Renal cortex interstitium (tissue), 11 donors: Measurements from ENCODE around the gene SUSD6. TPM values are rescaled to one million over a fixed set of nuclear protein-coding genes. Genes with fewer than 3 reads are reported as not detected.
"Not testable (repeated sequence)": the region's sequence is repeated elsewhere in the genome, so short reads cannot be mapped to it uniquely, and the experiment has no call there.

Experiments
- DNase-seq, 11 donors: peaks; one replicate each; pipeline ENCODE4 v3.0.0-alpha.2; 2013; ENCODE audit warnings: low read depth in 9 of 11, low spot score in 4 of 11; ENCODE audit errors: extremely low read depth in 1 of 11
- polyA plus RNA-seq, 3 donors: library from polyadenylated mRNA; unstranded; fragments of 120-200 nt; gene quantifications; one replicate each; pipeline ENCODE4 v1.2.1, GENCODE V29; 2013; ENCODE audit not compliant: insufficient read length in 3 of 3

Gene SUSD6
- polyA plus RNA-seq, 3 donors, result 19.4 to 22.8 (median 19.8) TPM

DNA sequence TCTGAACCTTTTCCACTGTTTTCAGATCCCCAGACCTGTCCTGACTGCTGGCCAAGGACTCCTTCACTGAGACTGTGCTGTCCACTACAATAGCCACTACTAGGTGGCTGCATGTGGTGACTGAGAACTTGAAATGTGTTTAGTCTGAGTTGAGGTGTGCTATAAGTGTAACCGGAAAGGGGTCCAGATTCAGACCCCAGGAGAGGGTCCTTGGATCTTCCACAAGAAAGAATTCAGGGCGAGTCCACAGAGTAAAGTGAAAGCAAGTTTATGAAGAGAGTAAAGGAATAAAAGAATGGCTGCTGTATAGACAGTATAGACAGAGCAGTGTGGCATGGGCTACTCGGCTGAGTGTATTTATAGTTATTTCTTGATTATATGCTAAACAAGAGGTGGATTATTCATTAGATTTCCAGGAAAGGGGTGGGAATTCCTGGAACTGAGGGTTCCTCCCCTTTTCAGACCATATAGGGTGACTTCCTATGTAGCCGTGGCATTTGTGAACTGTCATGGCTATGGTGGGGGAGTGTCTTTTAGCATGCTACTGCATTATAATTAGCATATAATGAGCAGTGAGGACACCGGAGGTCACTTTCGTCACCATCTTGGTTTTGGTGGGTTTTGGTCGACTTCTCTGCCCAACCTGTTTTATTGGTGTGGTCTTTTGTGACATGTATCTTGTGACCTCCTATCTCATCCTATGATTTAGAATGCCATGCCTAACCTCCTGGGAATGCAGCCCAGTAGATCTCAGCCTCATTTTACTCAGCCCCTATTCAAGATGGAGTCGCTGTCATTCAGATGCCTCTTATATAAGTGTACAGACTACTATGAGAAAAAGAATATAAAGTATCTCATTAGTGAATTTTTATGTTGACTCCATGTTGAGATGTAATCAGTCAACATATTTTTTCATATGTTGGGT is 85.5 kb downstream of the SUSD6 start:
- no peak for DNase-seq

DNA sequence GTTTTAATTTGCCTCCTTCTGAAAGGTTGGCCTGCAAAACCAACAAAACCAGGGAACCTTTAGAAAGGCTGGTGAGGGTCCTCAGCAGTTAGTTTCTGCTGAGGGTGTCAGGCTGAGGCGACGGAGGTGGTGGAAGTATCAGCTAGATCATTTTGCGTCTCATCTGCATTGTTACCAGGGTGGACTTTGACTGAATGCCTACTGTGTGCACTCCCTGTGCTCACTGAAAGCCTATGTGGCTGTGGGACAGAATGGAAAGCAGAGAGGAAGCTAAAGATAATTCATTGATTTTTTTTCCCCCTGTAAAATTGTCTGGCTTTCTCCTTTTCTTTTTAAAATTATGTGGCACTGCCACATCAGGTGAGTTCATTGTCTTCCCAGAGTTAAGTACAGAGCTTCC is 87.2 kb downstream of the SUSD6 start:
- no peak for DNase-seq

DNA sequence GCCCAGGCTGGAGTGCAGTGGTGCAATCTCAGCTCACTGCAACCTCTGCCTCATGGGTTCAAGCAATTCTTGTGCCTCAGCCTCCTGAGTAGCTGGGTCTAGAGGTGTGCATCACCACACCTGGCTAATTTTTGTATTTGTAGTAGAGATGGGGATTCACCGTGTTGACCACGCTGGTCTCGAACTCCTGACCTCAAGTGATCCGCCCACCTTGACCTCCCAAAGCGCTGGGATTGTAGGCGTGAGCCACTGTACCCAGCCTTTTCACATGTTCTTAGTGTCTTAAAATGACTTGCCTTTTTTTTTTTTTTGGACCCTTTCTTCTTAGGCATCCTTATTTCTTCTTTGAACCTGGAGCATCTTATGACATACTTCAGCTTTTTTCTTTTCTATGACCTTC is 87.8 kb downstream of the SUSD6 start:
- DNase-seq, result not testable (repeated sequence)

DNA sequence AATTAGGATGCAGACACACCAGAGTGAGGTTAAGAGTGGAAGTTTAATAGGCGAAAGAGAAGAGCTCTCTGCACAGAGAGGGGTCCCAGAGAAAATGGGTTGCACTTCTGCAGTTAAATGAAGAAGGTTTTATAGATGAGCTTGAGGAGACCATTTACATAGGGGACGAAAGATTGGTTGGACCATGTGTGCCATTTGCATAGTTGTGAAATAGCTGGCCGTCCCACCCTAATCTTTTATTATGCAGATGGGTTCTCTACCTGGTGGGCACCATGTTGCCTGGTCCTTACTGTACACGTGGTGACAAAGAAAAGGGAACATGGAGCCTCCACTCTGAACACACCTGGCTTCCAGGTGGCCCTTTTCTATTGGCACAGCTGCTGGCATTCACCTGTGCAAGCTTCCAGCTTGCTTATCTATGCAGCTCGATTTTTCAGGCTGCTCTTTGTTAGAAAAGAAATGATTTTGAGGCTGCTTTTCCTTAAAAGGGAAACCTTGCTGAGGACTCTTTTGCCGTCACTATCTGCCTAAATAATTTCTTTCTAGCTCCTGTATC is 88.4 kb downstream of the SUSD6 start:
- no peak for DNase-seq

DNA sequence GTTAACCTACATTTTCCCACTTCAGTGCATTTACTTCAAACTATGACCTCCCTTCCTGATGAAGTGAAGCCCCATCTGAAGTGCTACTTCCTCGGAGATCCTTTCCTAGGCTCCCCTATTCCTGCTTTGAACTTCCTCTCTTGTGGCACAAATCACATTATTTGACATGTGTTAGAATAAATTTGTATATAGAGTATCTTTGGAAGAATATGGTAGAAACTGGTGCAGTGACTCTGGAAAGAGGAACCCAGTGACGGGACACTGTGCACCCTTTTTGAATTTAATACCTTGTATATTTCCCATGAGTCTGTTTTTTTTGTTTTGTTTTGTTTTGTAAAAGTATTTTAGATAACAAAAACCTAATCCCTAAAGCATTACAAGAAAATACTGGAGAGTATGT is 89.2 kb downstream of the SUSD6 start:
- DNase-seq, result no peak

DNA sequence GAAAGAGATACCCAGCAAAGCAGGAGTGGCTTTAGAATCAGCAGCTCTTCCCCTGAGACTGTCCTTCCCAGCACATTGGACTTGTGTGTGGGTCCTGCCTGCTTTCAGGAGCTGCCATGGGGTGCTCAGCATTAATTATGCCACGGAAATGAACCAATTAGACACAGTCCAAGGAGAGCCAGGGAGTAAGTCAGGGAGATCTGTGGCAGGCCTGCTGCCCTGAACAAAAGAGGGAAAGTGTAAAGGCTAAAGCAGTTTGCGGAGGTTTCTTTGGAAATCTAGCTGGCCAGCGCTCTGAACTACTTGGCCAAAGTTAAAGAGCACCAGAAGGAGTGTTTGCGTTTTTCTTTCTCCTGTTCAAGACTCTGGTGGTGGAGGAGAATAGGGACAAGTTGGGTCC is 89.9 kb downstream of the SUSD6 start:
- DNase-seq, result no peak

DNA sequence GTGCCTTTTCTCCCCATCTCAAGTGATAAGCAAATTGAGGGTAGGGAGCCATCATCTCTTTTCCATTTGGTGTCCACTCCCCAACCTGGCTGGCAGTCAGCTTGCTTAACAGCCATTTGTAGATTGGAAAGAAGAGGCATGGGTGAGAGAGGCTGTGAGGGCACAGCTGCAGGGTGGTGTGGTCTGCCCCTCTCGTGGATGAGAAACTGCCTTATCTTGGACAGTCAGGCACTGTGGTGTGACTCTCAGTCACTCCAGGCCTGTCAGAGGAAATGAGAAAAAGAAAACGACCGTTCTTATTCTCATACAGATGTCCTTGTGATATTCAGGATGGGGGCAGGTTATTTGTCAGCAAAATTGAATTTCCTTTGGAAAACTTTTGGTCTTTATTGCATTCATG is 90.5 kb downstream of the SUSD6 start:
- DNase-seq, result no peak

DNA sequence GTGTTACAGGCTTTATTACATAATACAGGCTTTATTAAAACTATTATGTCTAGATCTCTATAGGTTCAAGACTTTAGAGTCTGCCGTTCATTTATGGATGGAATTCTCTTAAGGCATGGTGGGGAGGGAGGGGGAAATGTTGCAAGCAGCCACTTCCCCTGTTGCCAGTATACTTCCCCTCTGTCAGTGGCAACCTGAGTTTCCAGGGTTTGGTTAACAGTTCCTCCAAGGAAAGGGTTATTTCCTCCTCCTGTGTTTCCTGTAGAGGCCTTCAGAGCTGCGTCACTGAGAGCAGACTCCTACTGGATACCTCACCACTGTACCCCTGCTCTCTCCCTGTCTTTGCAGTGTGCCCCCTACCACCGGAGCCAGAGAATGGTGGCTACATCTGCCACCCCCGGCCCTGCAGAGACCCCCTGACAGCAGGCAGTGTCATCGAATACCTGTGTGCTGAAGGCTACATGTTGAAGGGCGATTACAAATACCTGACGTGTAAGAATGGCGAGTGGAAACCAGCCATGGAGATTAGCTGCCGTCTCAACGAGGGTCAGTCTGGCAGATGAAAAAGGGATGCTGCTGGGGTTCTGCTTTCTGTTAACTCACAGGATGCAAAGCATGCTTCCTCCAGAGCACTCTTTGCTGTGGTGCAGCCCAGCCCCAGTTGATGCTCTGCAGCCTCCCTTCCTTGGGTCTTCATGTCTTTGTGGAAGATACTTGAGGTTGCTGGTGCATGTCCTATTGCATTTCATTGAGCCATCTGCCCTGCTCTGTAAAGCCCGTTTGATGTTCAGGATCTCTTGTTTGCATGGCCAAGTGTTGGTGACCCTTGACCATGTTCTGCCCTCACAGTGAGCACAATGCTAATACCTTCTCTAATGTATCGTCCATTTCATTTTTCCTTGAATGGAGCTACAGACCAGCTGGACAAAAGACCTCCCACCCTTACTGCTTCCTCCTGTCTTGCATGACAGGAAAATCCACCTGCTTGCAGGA is 91.9 kb downstream of the SUSD6 start:
- no peak for DNase-seq

DNA sequence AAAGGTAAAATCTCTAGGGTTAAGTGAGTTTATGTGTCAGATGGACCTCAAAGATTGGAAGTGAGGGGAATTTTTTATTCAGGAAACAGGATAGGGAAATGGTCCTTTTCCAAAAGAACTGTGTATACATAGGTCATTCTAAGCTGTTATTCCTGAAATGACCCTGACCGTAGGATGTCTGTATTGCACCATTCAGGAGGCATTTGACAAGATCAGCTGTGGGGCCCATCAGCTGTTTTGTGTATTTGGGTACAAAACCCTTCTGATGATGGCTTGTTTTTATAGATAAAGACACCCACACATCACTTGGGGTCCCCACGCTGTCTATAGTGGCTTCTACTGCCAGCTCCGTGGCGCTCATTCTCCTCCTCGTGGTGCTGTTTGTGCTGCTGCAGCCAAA is 92.9 kb downstream of the SUSD6 start:
- no peak for DNase-seq

DNA sequence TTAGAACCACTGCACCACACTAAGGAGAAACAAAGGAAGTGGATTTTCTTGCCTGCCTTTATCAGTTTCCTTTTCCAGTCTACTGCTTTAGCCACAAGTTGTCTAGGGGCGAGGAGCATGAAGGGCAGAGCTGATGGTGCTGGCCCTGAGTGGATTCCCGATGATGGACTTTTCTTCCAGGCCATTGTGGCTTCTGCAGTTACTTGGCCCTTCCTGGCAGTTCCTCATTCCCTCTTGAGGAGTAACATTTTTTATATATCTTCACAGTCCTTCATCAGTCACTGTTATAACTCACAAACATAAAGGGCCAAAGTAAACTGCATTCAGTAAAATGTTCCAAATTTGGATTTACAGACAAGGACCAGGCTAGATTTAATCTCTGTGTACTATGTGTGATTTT is 94.3 kb downstream of the SUSD6 start:
- no peak for DNase-seq

DNA sequence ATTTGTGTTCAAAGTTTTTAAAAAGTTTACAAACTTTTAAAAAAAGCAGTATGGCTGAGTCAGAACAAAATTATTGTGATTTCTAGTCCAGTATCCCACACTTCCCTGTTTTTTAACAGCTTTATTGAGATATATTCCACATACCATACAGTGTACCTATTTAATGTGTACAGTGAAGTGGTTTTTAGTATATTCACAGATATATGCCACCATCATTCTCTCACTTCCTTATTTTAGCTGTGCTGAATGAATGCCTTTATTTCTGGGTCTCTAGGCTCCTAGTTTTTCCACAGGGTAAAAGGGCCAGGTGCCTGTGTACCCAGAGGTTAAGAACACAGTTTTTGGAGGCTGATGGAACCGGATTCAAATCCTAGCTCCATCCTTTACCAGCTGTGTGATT is 96.7 kb downstream of the SUSD6 start:
- no peak for DNase-seq

DNA sequence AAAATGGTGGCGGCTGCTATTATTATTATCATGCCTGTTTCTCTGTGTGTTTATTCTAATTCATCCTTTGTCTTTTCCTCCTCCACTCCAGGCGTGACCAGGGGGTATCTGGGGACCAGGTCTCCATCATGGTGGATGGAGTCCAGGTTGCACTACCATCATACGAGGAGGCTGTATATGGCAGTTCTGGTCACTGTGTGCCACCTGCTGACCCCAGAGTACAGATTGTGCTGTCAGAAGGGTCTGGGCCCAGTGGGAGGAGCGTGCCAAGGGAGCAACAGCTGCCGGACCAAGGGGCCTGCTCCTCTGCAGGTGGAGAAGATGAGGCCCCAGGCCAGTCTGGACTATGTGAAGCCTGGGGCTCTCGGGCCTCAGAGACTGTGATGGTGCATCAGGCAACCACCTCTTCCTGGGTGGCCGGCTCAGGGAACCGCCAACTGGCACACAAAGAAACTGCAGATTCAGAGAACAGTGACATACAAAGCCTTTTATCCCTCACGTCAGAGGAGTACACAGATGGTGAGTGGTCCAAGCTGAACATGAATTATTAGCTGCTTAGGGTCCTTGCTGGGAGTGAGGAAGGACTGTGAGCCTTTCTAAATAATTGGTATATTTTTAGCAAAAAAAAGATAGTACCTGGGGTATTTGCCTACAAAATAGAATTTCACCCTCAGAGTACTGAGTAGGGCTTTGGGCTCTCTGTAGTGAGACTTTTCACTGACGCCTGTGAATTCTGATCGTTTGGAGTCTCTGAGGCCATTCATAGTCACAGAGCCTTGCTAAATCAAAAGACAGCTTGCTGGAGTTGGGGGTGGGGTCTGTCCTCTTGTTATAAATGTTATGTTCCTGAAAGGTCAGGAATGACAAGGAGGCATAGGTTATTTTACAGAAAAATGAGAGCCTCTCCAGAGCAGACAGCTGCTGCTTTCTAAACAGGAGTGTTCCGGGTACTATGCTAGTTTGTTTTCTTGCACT is 97.5 kb downstream of the SUSD6 start:
- no peak for DNase-seq

DNA sequence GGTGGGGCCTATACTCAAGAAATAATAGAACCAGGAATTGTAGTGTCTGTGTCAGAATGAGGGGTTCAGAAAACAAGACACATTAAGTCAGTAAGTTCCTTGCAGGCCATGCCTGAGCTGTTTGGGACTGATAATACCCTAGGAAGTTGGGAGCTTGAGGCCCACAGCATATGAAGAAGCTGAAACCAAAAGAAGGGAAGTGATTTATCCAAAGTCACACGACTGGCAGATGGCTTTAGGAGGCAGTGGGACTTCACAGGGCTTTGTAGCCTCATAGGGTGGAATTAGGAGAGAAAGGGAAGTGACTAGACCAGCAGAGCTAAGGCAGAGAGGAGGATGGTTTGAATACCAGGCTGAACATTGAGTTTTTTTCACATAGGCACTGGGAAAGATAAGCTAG is 99.0 kb downstream of the SUSD6 start:
- DNase-seq, result no peak

DNA sequence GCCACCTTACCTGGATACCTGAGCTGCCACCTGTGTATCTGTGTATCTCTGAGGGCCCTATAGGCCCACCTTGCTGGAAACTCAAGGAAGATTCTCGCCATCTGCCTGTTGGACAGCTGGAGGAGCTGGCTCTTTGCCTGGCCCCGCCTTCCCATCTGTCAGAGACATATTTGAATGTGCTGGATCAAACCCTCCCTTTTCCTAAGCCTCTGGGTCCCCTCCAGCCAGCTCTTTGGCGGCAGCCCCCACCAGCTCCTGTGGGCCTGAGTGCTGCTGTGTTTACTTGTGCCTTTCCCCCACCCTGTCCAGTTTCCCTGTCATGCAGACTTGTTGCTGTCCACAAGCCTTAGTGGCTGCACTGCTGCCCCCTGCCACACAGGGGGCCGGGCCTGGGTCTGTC is 99.7 kb downstream of the SUSD6 start:
- DNase-seq, result no peak

DNA sequence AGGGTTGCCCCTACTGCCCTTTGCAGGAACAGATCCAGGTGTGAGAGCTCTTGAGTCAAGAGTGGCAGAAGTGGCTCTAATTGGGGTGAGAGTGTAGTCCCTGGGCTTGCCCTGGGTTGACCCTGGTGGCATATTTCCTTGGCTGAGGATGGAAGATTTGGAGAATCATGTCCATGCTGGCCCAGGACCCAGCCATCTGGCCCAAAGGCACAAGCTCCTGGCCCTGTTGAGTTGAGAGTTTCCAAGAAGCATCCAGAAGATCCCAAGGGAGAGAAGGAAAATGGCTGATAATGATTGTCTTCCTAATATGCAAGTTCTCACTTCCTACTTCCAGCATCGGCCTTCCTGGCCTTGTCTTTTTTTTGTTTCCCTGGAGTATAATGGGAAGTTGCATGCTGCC is 100.1 kb downstream of the SUSD6 start:
- no peak for DNase-seq

DNA sequence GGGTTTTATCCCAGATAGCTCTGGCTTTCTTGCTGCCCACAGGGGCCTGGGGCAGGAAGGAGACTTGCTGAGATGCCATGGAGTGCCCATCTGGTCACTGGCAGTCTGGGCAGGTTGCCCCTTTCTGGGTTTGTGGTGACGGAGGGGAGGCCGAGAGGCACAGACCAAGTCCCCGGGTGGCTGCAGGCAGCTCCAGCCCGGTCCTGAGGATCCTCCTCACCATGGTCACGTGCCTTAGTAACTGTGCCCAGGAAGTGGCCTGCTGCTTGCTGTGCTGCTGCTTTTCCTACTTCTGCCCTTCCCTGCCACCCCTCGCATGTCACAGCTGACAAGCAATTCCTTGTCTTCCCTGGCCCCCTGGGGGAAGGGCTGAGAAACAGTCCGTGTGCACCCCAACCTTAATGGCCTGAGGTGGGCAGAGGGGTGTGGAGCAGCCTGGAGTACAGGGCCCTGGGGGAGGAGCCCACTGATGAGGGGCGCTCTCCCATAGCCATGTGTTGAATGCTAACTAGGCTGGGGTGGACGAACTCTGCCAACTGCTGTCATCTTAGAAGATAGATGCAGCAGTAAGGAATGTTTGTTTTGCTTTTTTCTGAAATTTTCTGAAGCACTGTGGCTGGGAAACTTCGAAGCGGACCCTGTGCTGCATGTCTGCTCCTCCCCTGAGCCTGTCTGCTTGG is 100.6 kb downstream of the SUSD6 start:
- DNase-seq, result no peak

DNA sequence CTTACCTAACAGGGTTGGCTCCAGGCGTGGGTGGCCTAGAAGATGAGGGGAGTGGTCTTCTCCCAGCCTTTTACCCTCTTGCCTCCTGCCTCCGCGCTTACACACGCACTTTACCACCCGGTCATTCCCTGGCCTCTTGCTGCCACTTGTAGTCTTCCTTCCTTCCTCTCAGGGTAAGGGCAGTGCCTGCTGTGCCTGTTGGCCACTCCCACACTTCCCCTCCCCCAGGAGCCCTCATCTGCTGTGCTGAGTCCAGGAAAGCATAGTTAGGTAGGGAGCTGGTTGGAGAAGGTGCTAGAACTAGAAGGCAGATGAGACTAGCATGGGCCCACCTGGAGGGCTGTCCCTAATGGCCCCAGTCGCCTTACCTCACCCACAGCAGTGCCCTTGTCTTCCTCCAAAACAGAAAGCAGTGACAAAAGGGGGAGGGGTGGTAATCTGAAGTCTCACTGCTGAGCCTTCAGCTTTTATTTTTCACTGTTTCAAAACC is 101.2 kb downstream of the SUSD6 start:
- DNase-seq, result no peak

DNA sequence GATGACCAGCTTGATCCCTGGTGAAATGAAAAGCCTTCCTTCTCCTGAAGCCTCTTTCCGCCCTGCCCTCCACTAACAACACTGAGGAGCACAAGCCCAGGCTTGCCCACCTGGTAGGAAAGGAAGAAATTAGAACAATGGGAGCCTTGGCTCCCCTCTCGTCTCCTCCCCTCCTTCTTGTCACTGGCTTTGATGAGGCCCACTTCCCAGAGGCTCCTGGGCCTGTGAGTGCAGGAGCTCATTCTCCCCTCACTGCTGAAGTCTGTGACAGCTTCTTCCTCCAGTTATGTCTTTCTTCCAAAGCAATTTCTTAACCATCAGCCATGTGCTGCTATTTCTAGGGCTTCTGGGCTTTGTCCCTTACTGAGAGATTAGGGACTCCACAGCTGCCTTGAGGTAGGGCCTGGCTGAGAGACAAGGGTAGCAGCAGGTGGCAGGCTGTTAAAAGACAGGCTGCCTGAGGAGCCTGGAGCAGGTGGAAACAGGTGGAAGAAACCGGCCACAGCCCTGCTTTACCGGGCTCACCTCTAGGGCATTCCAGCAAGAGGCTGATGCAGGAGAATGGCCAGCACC is 101.9 kb downstream of the SUSD6 start:
- DNase-seq, result no peak
